IMR-90 (cell line): ENCODE measurements around the gene PIGU. TPM values are rescaled to one million over a fixed set of nuclear protein-coding genes. Genes with fewer than 3 reads are reported as not detected.

Source experiments
- ATAC-seq: fragments of 200-7000 bp; cut with Tn5 transposase; 2 replicates; pipeline ENCODE4 v1.9.1; 2020; ENCODE audit warnings: low read depth, mild to moderate bottlenecking, moderate library complexity
- BruUV-seq: library from RNA; stranded (reverse); fragments of 400-500 nt; replicated peaks from 2 replicates; lab custom pipeline; 2021; lab: Mats Ljungman, UMichigan
- CTCF ChIA-PET: fragments of 300-600 bp; formaldehyde crosslinking; extraction: SDS; loops from one replicate; lab custom pipeline; 2021; ENCODE audit warnings: antibody characterized with exemption; lab: Yijun Ruan, JAX
- POLR2A ChIA-PET: fragments of 300-600 bp; sonication (Branson Sonifier 250); formaldehyde crosslinking; loops from one replicate; lab custom pipeline; 2022; ENCODE audit warnings: antibody characterized with exemption; ENCODE audit not compliant: unreplicated experiment; lab: Charles Lee
- DNase-seq: peaks from one replicate; pipeline ENCODE4 v3.0.0; 2013
- H2AFZ ChIP-seq: replicated peaks from 2 replicates; pipeline ENCODE3; 2013; ENCODE audit warnings: low read length, mild to moderate bottlenecking; ENCODE audit not compliant: poor library complexity
- H2AK5ac ChIP-seq: 2 replicates; pipeline ENCODE4 v1.6.1; 2013; ENCODE audit warnings: low read depth, low read length, inconsistent platforms
- H2AK9ac ChIP-seq: replicated peaks from 2 replicates; pipeline ENCODE3; 2013; ENCODE audit warnings: mild to moderate bottlenecking, low read depth, low read length, moderate library complexity; ENCODE audit not compliant: poor library complexity
- H2BK120ac ChIP-seq: 2 replicates; pipeline ENCODE4 v1.6.1; 2013; ENCODE audit warnings: low read depth, low read length, inconsistent platforms
- H2BK15ac ChIP-seq: 3 replicates; pipeline ENCODE4 v1.6.1; 2013; ENCODE audit warnings: low read depth, low read length, inconsistent platforms
- H2BK20ac ChIP-seq: 2 replicates; pipeline ENCODE4 v1.6.1; 2013; ENCODE audit warnings: low read depth, mild to moderate bottlenecking, inconsistent platforms, low read length, moderate library complexity
- H2BK5ac ChIP-seq: 2 replicates; pipeline ENCODE4 v1.6.1; 2013; ENCODE audit warnings: mild to moderate bottlenecking, low read depth, low read length, inconsistent platforms; ENCODE audit not compliant: poor library complexity, severe bottlenecking
- H3K14ac ChIP-seq: replicated peaks from 2 replicates; pipeline ENCODE4 v1.6.1; 2013; ENCODE audit warnings: low read depth, low read length, inconsistent platforms
- H3K18ac ChIP-seq: 2 replicates; pipeline ENCODE4 v1.6.1; 2013; ENCODE audit warnings: low read depth, low read length, control low read depth
- H3K23ac ChIP-seq: 2 replicates; pipeline ENCODE4 v1.6.1; 2013; ENCODE audit warnings: low read depth, low read length, inconsistent platforms
- H3K27ac ChIP-seq: 2 replicates; pipeline ENCODE4 v1.5.1; 2013; ENCODE audit warnings: mild to moderate bottlenecking, control low read depth, low read length; ENCODE audit not compliant: insufficient read depth
- H3K27me3 ChIP-seq: 2 replicates; pipeline ENCODE4 v1.6.1; 2013; ENCODE audit warnings: low read length; ENCODE audit not compliant: control insufficient read depth, insufficient read depth
- H3K36me3 ChIP-seq: 2 replicates; pipeline ENCODE4 v1.6.1; 2013; ENCODE audit warnings: low read length, mixed read lengths; ENCODE audit not compliant: control insufficient read depth, insufficient read depth
- H3K4ac ChIP-seq: 2 replicates; pipeline ENCODE4 v1.6.1; 2013; ENCODE audit warnings: low read depth, low read length, inconsistent platforms
- H3K4me1 ChIP-seq: 2 replicates; pipeline ENCODE4 v1.6.1; 2013; ENCODE audit warnings: low read length, mixed read lengths; ENCODE audit not compliant: control insufficient read depth, insufficient read depth
- H3K4me2 ChIP-seq: 2 replicates; pipeline ENCODE4 v1.6.1; 2013; ENCODE audit warnings: low read depth, mild to moderate bottlenecking, control low read depth, low read length, moderate library complexity
- H3K4me3 ChIP-seq: 2 replicates; pipeline ENCODE4 v1.5.1; 2013; ENCODE audit warnings: low read depth, mild to moderate bottlenecking, control low read depth, low read length, moderate library complexity; ENCODE audit not compliant: insufficient read depth
- H3K56ac ChIP-seq: 2 replicates; pipeline ENCODE4 v1.6.1; 2013; ENCODE audit warnings: low read length, inconsistent platforms; ENCODE audit not compliant: insufficient read depth; ENCODE audit errors: extremely low read depth
- H3K79me1 ChIP-seq, 2 experiments: 2 replicates each; pipeline ENCODE4 v1.6.1; 2013; ENCODE audit warnings: low read length in 2 of 2, inconsistent platforms in 1 of 2, low read depth in 1 of 2
- H3K9ac ChIP-seq: 2 replicates; pipeline ENCODE4 v1.6.1; 2013; ENCODE audit warnings: low read depth, low read length, control low read depth
- H3K9me1 ChIP-seq: 2 replicates; pipeline ENCODE4 v1.6.1; 2013; ENCODE audit warnings: low read length, inconsistent platforms; ENCODE audit not compliant: insufficient read depth
- H3K9me3 ChIP-seq: 2 replicates; pipeline ENCODE4 v1.6.1; 2013; ENCODE audit warnings: low read length; ENCODE audit not compliant: control insufficient read depth, insufficient read depth
- H4K20me1 ChIP-seq: 2 replicates; pipeline ENCODE4 v1.6.1; 2013; ENCODE audit warnings: low read length, inconsistent platforms; ENCODE audit not compliant: insufficient read depth
- H4K5ac ChIP-seq: 2 replicates; pipeline ENCODE4 v1.6.1; 2013; ENCODE audit warnings: mild to moderate bottlenecking, low read depth, low read length, control low read depth
- H4K8ac ChIP-seq, 2 experiments: 2 replicates each; pipeline ENCODE4 v1.6.1; 2013; ENCODE audit warnings: low read depth in 2 of 2, low read length in 2 of 2, control low read depth in 1 of 2, inconsistent platforms in 1 of 2
- H4K91ac ChIP-seq: 2 replicates; pipeline ENCODE4 v1.6.1; 2013; ENCODE audit warnings: low read depth, low read length, inconsistent platforms; ENCODE audit not compliant: insufficient read depth
- CEBPB ChIP-seq: IDR thresholded peaks from 2 replicates; pipeline ENCODE4 v1.6.1; 2012; ENCODE audit warnings: low read depth, low read length, improper control_type of control experiment
- CHD1 ChIP-seq: IDR thresholded peaks from 2 replicates; pipeline ENCODE4 v1.6.1; 2012; ENCODE audit warnings: low read depth, low read length, improper control_type of control experiment
- ELK1 ChIP-seq: fragments of 150-350 bp; IDR thresholded peaks from 2 replicates; pipeline ENCODE4 v1.6.1; 2016; ENCODE audit warnings: low read depth, mild to moderate bottlenecking, low read length, moderate library complexity, borderline replicate concordance
- FOS ChIP-seq: fragments of 150-350 bp; IDR thresholded peaks from 2 replicates; pipeline ENCODE4 v1.6.1; 2016; ENCODE audit warnings: low read depth, low read length
- MAFK ChIP-seq: IDR thresholded peaks from 2 replicates; pipeline ENCODE4 v1.6.1; 2012; ENCODE audit warnings: low read depth, low read length, improper control_type of control experiment
- MAZ ChIP-seq: IDR thresholded peaks from 2 replicates; pipeline ENCODE4 v1.6.1; 2012; ENCODE audit warnings: low read depth, mild to moderate bottlenecking, low read length, improper control_type of control experiment, moderate library complexity, borderline replicate concordance
- MXI1 ChIP-seq: IDR thresholded peaks from 2 replicates; pipeline ENCODE4 v1.6.1; 2012; ENCODE audit warnings: low read depth, mild to moderate bottlenecking, low read length, moderate library complexity, borderline replicate concordance
- POLR2A ChIP-seq: IDR thresholded peaks from 2 replicates; pipeline ENCODE4 v1.6.1; 2012; ENCODE audit warnings: mild to moderate bottlenecking, low read depth, low read length
- SMC3 ChIP-seq: fragments of 150-350 bp; IDR thresholded peaks from 2 replicates; pipeline ENCODE4 v1.6.1; 2016; ENCODE audit warnings: low read depth, mild to moderate bottlenecking, antibody characterized with exemption, low read length, moderate library complexity
- WGBS, 2 experiments: methylation state at CpG; one replicate each; pipeline versions ENCODE4 v1.1.5 to v1.1.7; 2013; ENCODE audit warnings: missing lambda C conversion rate in 2 of 2; ENCODE audit not compliant: insufficient read length in 1 of 2; ENCODE audit errors: extremely low coverage in 2 of 2; 5-methylcytosine and 5-hydroxymethylcytosine counted together
- dilution Hi-C: fragments of 300-500 bp; cut with HindIII; formaldehyde crosslinking; loops from one replicate; pipeline ENCODE4 v1.14.3; 2018; ENCODE audit warnings: low sequenced_read_pairs; ENCODE audit not compliant: unreplicated experiment
- in situ Hi-C: fragments of 300-500 bp; cut with MboI; formaldehyde crosslinking; loops from 3 replicates; pipeline ENCODE4 v1.14.3; 2019; ENCODE audit warnings: low sequenced_read_pairs, inconsistent platforms, mixed read lengths
- intact Hi-C: fragments of 100-400 bp; cut with micrococcal nuclease; formaldehyde crosslinking; loops from 2 replicates; pipeline ENCODE4 v1.10.0; 2022
- polyA plus RNA-seq, 3 experiments: library from polyadenylated mRNA; depleted of rRNA; stranded (reverse); fragments of >200 nt; gene quantifications; 2 replicates each; pipeline ENCODE4 v1.2.3, GENCODE V29; 2012; ENCODE audit warnings: low replicate concordance in 1 of 3
- total RNA-seq: library from RNA; depleted of rRNA; stranded (reverse); fragments of >200 nt; gene quantifications from 2 replicates; pipeline ENCODE4 v1.2.3, GENCODE V29; 2012

The PIGU gene
- total and polyA plus RNA-seq, 2 of the 4 experiments (the other 2 are of a cell fraction): 11.1 to 31.1 TPM

- TF ChIP-seq ELK1 (no peak), MAZ (no peak), FOS (no peak), SMC3 (no peak), CHD1 (no peak), MAFK (no peak), POLR2A (no peak), MXI1 (no peak), CEBPB (no peak)
- H3K56ac ChIP-seq: no peak overlapping the region
- no peak overlapping the region for H3K4me3 ChIP-seq
- H2BK5ac ChIP-seq: no peak overlapping the region
- H3K27ac ChIP-seq: no peak overlapping the region
- no TSS peak for BruUV-seq
- H3K18ac ChIP-seq: no peak overlapping the region
- no peak overlapping the region; the same call in 1 of the 2 replicates for H4K91ac ChIP-seq
- DNase-seq (no peak), ATAC-seq (no peak)
- no peaks in the 10 kb centered on the region for H3K27me3 ChIP-seq
- H3K36me3 ChIP-seq: no peaks in the 10 kb centered on the region
- dilution Hi-C loops: no loop called here
- no peak overlapping the region for H4K8ac ChIP-seq
- POLR2A ChIA-PET: no interaction called here
- no peak overlapping the region for H3K4ac ChIP-seq
- CTCF ChIA-PET: no interaction called here
- 0 out of 2 replicates have a peak, but pooled peaks cover 5% of the 10 kb centered on the region for H3K9me1 ChIP-seq
- H2AFZ ChIP-seq: peak overlapping the region; percentile 23
- H2AK9ac ChIP-seq: no peak overlapping the region
- no peak overlapping the region for H4K5ac ChIP-seq
- H2BK20ac ChIP-seq: no peak overlapping the region
- H3K4me2 ChIP-seq: no peak overlapping the region
- no peaks in the 10 kb centered on the region for H3K4me1 ChIP-seq
- intact Hi-C loops: no loop called here
- H2BK120ac ChIP-seq: no peak overlapping the region
- no peak overlapping the region for H2BK15ac ChIP-seq
- no peak overlapping the region for H3K23ac ChIP-seq
- H3K9ac ChIP-seq: no peak overlapping the region
- no peaks in the 10 kb centered on the region for H3K79me1 ChIP-seq
- no peak overlapping the region; the same call in 1 of the 2 replicates for H2AK5ac ChIP-seq
- no peaks in the 10 kb centered on the region for H3K9me3 ChIP-seq
- in situ Hi-C loops: no loop called here
- no peak overlapping the region for H3K14ac ChIP-seq
- no CpG with 5 or more reads among the region's 13 CpGs for WGBS, 2 experiments
- H4K20me1 ChIP-seq: no peaks in the 10 kb centered on the region; the same call in 1 of the 2 replicates
Measured at GRCh38 chr20:34549929-34550305, 127.0 kb downstream of the PIGU start.
